GM08714 (cell line): Measurements from ENCODE around the gene RAB31.
"Not testable (repeated sequence)": the region's sequence is repeated elsewhere in the genome, so short reads cannot be mapped to it uniquely, and the experiment has no call there.

Source experiments
- H3K4me3 ChIP-seq: fragments of 200-500 bp; sonication (Bioruptor generic); 2 replicates; pipeline ENCODE4 v1.5.1; 2014; ENCODE audit warnings: mild to moderate bottlenecking, low read length, inconsistent platforms
- ZNF274 ChIP-seq: IDR thresholded peaks from 2 replicates; pipeline ENCODE4 v1.6.1; 2012; ENCODE audit warnings: mild to moderate bottlenecking, low read depth, low read length

Gene RAB31, protein sequence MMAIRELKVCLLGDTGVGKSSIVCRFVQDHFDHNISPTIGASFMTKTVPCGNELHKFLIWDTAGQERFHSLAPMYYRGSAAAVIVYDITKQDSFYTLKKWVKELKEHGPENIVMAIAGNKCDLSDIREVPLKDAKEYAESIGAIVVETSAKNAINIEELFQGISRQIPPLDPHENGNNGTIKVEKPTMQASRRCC

DNA sequence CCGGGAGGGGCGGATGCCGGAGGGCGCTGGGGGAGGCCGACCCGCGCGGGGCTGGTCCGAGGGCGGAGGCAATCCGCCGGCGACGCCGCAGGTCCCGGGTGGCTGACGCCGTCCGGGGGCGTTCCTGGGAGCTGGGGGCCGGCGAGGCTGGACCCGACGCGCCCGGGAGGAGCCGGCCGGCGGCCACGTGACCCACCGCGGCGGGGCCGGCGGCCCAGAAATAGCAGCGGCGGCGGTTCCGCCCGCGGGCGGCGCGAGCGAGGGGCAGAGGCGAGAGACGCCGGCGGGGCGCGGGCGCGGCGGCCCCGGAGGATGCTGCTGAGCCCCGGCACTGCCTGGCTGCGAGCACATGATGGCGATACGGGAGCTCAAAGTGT is at the start of gene RAB31:
Gene RAB31 (plus strand): TSS at position 245 of the 377 bp plus-strand sequence. CDS start 105 bp downstream, at position 350.
- peak within 1 kb of the TSS; percentile 65 for H3K4me3 ChIP-seq
- no peak for TF ChIP-seq ZNF274

DNA sequence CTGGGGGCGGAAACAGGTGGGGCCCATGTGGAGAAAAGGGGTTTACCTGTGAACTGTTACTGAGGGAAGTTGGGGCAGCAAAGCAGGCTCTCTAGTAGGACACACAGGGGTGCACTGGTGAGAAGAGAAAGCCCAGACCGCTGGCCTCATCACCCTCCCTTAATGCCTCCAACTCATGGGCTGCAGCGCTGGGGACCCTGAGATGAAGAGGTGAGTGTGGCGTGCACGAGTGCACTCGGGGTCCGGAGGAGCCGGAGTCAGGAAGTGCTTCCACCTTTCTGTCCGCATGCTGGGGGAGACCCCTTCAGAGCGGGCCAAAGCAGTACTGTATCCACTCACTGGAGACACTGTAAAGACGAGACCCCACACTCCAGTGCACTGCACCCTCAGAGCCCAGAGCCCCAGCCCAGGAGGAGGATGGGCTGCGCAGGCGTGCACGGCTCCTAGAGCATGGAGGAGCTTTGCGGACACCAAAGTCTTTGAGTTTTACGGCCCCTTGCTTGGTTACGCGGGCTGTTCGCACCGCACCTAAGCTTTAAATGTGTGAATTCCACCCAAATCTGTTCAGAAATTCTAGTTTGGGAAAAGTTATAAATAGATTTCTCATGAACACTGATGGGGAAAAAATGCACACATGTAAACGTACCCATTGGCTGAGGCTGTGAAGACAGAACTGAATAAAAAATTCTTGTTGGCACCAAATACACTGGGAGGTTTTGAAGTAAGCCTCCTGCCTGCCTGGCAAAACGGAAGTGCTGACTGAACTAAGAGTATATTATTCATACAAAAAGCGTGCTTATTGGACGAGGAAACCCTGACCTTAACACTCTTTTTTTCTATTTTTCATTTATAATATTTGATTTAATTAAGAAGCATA is 48.4 kb upstream of the RAB31 start:
- TF ChIP-seq ZNF274: no peak
- H3K4me3 ChIP-seq: no peak overlapping the region

DNA sequence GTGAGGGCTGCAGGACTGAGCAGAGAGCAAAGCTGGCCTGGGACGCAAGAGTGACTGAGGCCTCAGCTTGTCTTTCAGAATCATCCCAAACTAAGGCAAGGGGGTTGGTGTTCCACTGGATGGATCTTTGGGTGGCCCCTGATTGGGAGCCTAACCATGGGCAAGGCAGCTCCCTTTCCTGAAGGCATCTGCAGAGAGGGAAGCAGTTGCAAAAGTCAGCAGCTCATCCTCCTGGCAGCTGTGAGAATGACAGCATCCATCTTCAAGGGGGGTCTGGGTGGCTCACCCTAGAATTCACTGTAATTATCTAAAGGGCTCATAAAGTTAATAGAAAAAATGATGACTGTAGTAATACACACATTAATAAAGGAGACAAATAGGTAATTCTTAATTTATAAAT is 46.5 kb upstream of the RAB31 start:
- H3K4me3 ChIP-seq: no peak overlapping the region
- TF ChIP-seq ZNF274: no peak

DNA sequence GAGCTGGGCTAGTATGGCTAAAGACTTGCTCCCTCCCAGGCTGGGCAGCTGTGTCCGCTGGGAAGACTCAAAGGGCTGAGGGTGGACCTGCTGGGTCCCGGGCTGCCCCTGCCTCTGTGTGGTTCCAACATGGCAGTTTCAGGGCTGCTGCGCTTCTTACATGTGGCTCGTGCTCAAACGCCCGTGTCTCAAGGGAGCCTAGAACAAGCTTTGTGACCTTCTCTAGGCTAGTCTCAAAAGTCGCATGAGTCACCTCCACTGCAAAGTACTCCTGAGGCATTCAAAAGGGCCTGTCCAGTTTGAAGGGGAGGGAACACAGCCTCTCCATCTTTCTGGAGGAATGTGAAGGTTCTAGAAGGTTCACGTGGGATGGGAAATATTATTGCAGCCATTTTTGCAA is 44.7 kb upstream of the RAB31 start:
- TF ChIP-seq ZNF274: no peak
- no peak overlapping the region for H3K4me3 ChIP-seq

DNA sequence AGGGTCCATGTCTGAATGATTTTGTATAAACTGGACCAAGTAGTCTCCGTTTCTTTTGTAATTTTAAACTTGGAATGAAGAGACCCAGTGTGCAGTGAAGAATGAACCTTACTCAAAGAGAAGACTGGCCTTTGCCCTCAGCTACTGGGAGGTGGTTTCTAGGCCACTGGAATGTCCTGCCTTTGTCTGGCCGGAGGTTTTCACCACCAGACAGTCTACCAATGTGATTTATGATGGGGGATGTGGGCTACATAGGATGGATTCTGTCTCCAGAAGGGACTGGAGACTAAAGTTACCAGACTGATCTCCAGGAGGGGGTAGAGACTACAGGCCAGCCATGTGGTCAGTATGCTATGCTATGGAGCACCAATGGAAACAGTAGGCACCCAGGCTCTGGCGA is 42.8 kb upstream of the RAB31 start:
- no peak overlapping the region for H3K4me3 ChIP-seq
- no peak for TF ChIP-seq ZNF274

DNA sequence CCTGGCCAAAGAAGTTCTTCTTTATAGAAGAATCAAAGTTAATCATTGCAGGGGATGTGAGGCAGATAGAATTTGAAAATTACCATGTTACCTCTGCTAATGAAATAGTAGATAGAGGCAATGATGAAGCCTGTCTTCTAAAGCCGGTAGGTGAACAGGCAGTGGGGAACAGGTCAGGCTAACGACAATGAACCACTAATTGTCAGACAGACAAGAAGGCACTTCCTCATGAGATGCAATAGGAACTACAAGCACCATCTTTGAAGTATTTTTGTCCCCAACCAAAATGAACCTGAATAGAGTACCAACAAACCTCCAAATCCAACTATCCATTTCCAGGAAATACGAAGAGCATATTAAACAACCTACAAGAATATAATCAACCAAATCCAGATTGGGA is 41.6 kb upstream of the RAB31 start:
- TF ChIP-seq ZNF274: no peak
- no peak overlapping the region for H3K4me3 ChIP-seq

DNA sequence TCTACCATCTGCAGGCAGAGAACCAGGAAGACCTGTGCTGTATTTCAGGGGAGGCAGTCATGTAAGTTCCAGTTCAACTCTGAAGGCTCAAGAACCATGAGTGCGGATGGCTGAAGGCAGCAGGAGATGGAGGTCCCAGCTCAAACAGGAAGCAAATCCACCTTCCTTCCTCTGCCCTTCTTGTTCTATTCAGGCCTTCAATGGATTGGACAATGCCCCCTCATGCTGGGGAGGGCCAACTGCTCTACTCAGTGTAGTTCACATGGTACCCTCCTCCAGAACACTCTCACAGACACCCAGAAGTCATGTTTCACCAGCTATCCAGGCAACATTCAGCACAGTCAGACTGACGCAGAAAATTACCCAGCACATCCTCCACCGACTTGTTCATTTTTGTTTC is 39.1 kb upstream of the RAB31 start:
- H3K4me3 ChIP-seq: no peak overlapping the region
- no peak for TF ChIP-seq ZNF274

DNA sequence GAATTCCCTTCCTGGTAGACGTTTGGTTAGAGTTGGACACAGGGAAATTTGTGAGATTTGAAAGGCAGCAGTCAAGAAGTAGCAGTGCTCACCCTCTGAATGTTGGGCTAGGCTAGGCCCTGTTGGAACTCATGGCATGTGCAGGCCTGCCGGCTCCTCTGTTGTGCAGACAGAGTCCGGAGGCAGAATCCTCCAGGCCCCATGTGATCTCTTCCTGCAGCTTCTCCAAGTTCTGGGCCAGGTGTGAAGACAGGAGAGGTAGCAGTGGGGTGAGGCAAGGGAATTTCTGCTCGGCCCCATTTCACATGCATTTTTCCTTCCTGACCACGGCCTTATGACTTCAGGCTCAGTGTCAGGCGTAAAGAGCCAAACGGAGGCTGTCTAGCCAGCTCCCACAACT is 36.9 kb upstream of the RAB31 start:
- H3K4me3 ChIP-seq: no peak overlapping the region
- TF ChIP-seq ZNF274: no peak

DNA sequence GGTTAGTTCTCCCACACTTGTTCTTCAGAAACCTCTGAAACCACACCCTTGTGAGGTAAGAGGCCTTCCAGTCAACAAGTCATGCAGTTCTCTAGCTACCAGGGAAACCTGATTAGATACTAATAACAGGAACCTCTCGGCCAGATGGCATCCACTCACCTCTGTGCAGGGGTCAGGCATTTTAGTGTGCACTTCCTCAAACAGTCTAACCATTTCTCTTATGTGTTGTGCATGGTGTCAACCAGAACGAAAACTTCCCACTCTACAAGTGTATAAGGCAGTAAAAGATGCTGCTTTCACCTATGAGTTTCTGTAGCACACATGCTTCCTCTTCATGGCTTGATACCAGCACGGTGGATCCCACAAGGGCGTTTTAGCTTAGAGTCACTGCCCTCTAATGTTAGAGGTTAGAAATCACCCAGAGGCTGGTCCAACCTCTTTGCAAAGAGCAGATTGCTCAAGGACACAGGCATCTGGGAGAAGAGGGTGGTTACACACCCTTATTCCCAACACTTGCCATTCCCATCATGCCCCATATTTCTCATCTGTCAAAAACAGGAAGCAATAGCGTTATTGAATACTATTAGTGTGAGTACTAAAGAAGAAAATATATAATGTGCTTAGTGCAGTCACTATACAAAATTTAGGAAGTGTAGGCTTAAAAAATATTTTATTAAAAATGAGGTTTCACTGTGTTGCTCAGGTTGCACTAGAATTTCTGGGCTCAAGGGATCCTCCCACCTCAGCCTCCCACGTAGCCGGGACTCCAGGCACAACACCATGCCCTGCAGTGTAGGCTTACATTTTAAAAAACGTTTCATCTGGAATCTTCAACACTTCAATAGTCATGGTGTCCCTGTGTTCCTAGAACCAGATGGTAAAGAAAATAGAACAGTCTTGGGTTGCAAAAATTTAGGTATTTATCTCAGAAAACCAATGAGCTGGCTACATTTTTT is 34.5 kb upstream of the RAB31 start:
- TF ChIP-seq ZNF274: no peak
- H3K4me3 ChIP-seq: no peak overlapping the region

DNA sequence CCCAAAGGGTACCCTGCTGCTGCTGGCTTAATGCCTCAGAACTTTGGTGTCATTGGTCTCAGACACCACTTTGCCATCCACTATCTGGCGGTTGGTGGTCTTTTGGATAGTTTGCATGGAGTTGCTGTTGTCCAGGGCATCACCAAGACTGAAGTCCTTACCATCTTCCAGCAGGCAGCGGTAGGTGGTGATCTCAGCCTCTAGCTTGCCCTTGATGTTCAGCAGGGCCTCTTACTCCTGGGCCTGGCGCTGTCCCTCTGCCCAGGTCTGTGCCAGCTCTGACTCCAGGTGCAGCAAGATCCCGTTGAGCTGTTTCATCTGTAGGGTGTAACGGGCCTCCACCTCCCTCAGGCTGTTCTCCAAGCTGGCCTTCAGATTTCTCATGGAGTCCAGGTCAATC is 29.9 kb upstream of the RAB31 start:
- H3K4me3 ChIP-seq: not testable (repeated sequence)

DNA sequence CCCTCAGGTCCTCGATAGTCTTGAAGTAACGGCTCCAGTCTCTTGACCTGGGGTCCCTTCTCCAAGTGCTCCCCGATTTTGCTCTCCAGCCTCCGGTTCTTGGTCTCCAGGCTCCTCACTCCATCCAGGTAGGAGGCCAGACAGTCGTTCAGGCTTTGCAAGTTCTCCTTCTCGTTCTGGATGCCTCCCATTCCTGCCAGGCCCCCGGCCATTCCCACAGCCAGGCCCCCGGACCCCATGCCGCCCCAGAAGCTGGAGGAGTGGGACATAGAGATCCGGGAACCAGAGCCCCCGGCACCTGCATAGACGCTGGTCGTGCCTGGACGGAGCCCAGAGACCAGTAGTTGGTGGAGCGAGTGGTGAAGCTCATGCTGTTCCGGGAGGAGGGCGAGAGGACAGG is 29.0 kb upstream of the RAB31 start:
- no peak overlapping the region for H3K4me3 ChIP-seq
- no peak for TF ChIP-seq ZNF274

DNA sequence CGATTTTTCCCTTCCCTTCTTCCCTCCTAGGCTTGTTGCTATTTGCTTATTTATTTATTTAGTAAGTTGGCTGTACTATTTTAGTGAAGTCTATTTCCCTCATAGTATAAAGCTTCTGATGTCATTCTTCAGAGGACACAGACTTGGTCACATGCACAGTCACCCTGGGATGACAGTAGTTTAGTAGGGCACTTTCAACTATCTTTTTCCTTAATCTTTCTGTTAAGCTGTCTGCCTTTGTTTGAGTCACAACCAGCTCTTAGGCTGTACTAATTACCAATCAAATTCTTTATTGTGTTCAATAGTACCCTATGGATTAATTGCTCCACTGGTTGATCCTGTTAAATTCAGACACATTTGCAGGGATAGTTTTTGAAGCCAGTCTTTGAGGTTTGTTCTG is 26.9 kb upstream of the RAB31 start:
- no peak overlapping the region for H3K4me3 ChIP-seq
- TF ChIP-seq ZNF274: no peak

DNA sequence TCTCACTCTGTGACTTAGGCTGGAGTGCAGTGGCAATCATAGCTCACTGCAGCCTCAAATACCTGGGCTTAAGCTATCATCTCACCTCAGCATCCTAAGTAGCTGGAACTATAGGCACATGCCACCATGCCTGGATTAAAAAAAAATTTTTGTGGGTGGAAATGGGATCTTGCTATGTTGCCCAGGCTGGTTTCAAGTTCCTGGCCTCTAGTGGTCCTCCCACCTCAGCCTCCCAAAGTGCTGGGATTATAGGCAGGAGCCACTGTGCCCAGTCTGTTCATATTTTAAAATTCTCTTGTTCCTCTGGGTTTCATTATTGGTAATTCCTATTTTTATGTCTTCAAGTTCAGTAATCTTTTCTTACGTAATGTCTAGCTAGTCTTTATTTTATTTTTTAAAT is 25.5 kb upstream of the RAB31 start:
- TF ChIP-seq ZNF274: no peak
- no peak overlapping the region for H3K4me3 ChIP-seq
